HG03097 (cell line): ENCODE measurements around the gene PPIE.
A peak's percentile ranks its signal among the peaks of the same experiment; 100 is the strongest.
"Not testable (repeated sequence)": the region's sequence is repeated elsewhere in the genome, so short reads cannot be mapped to it uniquely, and the experiment has no call there.

ENCODE experiments used
- ATAC-seq: cut with Tn5 transposase; IDR thresholded peaks from one replicate; pipeline ENCODE4 v1.9.1; 2021; ENCODE audit not compliant: unreplicated experiment, low FRiP score

PPIE gene

GRCh38 chr1:39757501-39757900 is 18.8 kb downstream of the PPIE start:
- no peak for ATAC-seq

- ATAC-seq, result no peak
These were observed 20.1 kb downstream of the PPIE start for GRCh38 chr1:39758556-39759435.

- ATAC-seq, result no peak
These were observed 20.7 kb downstream of the PPIE start for GRCh38 chr1:39759436-39759726.

- ATAC-seq, result no peak
These were observed 21.7 kb downstream of the PPIE start for GRCh38 chr1:39760074-39761008.

- no peak for ATAC-seq
These were observed 22.3 kb downstream of the PPIE start for GRCh38 chr1:39761016-39761415.

GRCh38 chr1:39761557-39762260 is 23.0 kb downstream of the PPIE start:
- no peak for ATAC-seq

- ATAC-seq, result no peak
These were observed 24.2 kb downstream of the PPIE start for GRCh38 chr1:39762550-39763540.

GRCh38 chr1:39763619-39764374 is 25.1 kb downstream of the PPIE start:
- not testable (repeated sequence) for ATAC-seq

GRCh38 chr1:39764512-39764911 is 25.8 kb downstream of the PPIE start:
- not testable (repeated sequence) for ATAC-seq

GRCh38 chr1:39766466-39766865 is 27.8 kb downstream of the PPIE start:
- ATAC-seq, result not testable (repeated sequence)

- ATAC-seq, result not testable (repeated sequence)
These were observed 30.8 kb downstream of the PPIE start for GRCh38 chr1:39769502-39769901.

- ATAC-seq, result not testable (repeated sequence)
These were observed 31.7 kb downstream of the PPIE start for GRCh38 chr1:39770100-39771021.

- not testable (repeated sequence) for ATAC-seq
These were observed 32.4 kb downstream of the PPIE start, which contains the start of gene OXCT2 for GRCh38 chr1:39771022-39771532. Gene OXCT2, minus strand, starts transcription at chr1:39771348. Its CDS starts 93 bp downstream, at chr1:39771255.

GRCh38 chr1:39773369-39773979 is 34.8 kb downstream of the PPIE start:
- ATAC-seq, result not testable (repeated sequence)

- ATAC-seq, result not testable (repeated sequence)
These were observed 36.5 kb downstream of the PPIE start for GRCh38 chr1:39775141-39775540.

- peak; percentile 24 for ATAC-seq
These were observed 37.2 kb downstream of the PPIE start for GRCh38 chr1:39775676-39776399.

- ATAC-seq, result peak; percentile 40
These were observed 37.7 kb downstream of the PPIE start for GRCh38 chr1:39776400-39776713.
